HepG2 (cell line): ENCODE data around the gene IGFN1. TPM values are rescaled to one million over a fixed set of nuclear protein-coding genes. Genes with fewer than 3 reads are reported as not detected.

Experiments used
- ATAC-seq: fragments of 200-7000 bp; cut with Tn5 transposase; 3 replicates; pipeline ENCODE4 v1.9.1; 2020; ENCODE audit warnings: mild to moderate bottlenecking, moderate library complexity
- BruUV-seq: library from RNA; stranded (reverse); fragments of 400-500 nt; replicated peaks from 2 replicates; lab custom pipeline; 2021; lab: Mats Ljungman, UMichigan
- CTCF ChIA-PET: fragments of 300-600 bp; formaldehyde crosslinking; extraction: SDS; loops from one replicate; lab custom pipeline; 2021; ENCODE audit warnings: low total read pairs, inconsistent platforms, low intra/inter-chr PET ratio; lab: Yijun Ruan, JAX
- POLR2A ChIA-PET: fragments of 350-600 bp; sonication (Branson Sonifier 250); formaldehyde crosslinking; loops from one replicate; lab custom pipeline; 2020; ENCODE audit warnings: antibody characterized with exemption, inconsistent platforms; lab: Yijun Ruan, JAX
- DNase-seq: peaks from one replicate; pipeline ENCODE4 v3.0.0-alpha.2; 2015; ENCODE audit warnings: low spot score
- FAIRE-seq: peaks from 3 replicates; lab custom pipeline; 2011; peaks lifted over from hg19 to GRCh38; lab: Jason Lieb, UNC
- H2AFZ ChIP-seq: one replicate; pipeline ENCODE4 v1.6.1; 2011; ENCODE audit warnings: low read length, inconsistent platforms
- H3K27ac ChIP-seq: fragments of 300-600 bp; 3 replicates; pipeline ENCODE4 v1.8.0; 2011; ENCODE audit warnings: mixed run types, mild to moderate bottlenecking, mixed read lengths, low read length, inconsistent platforms; ENCODE audit not compliant: insufficient read depth; ENCODE audit errors: extremely low read length
- H3K27me3 ChIP-seq, 2 experiments: fragments of 200-600 bp in 1 of 2; 2 replicates in 1 of 2; 3 replicates in 1 of 2; pipeline versions ENCODE4 v1.6.0 to v1.8.0; 2011; ENCODE audit warnings: low read length in 2 of 2, mild to moderate bottlenecking in 2 of 2, moderate library complexity in 2 of 2, inconsistent platforms in 1 of 2; ENCODE audit not compliant: insufficient read depth in 2 of 2, control insufficient read depth in 1 of 2
- H3K36me3 ChIP-seq, 2 experiments: fragments of 200-600 bp in 1 of 2; replicated peaks in 1 of 2; 2 replicates in 1 of 2; 3 replicates in 1 of 2; pipeline versions ENCODE4 v1.5.1 to v1.8.0; 2011; ENCODE audit warnings: low read length in 2 of 2, inconsistent platforms in 1 of 2; ENCODE audit not compliant: insufficient read depth in 2 of 2, control insufficient read depth in 1 of 2
- H3K4me1 ChIP-seq: 2 replicates; pipeline ENCODE4 v1.5.1; 2012; ENCODE audit warnings: low read length, inconsistent platforms; ENCODE audit not compliant: insufficient read depth
- H3K4me2 ChIP-seq: 2 replicates; pipeline ENCODE4 v1.6.0; 2011; ENCODE audit warnings: low read depth, low read length, inconsistent platforms
- H3K4me3 ChIP-seq, 3 experiments: fragments of 200-600 bp in 1 of 3; sonication (generic), shearing (Covaris generic) in 1 of 3; replicated peaks in 1 of 3; 2 replicates each; pipeline ENCODE4 v1.5.1; 2011 to 2016; ENCODE audit warnings: low read length in 3 of 3, inconsistent platforms in 2 of 3, low read depth in 2 of 3, mild to moderate bottlenecking in 2 of 3, control low read depth in 1 of 3, mixed read lengths in 1 of 3; ENCODE audit not compliant: insufficient read depth in 1 of 3
- H3K79me2 ChIP-seq: one replicate; pipeline ENCODE4 v1.6.1; 2011; ENCODE audit warnings: low read length, inconsistent platforms; ENCODE audit not compliant: insufficient read depth
- H3K9ac ChIP-seq: 2 replicates; pipeline ENCODE4 v1.6.0; 2011; ENCODE audit warnings: mild to moderate bottlenecking, low read depth, low read length, inconsistent platforms; ENCODE audit not compliant: insufficient read depth
- H3K9me3 ChIP-seq: 2 replicates; pipeline ENCODE4 v1.5.1; 2012; ENCODE audit warnings: mild to moderate bottlenecking, low read length
- H4K20me1 ChIP-seq: 2 replicates; pipeline ENCODE4 v1.6.0; 2011; ENCODE audit warnings: inconsistent platforms, mild to moderate bottlenecking, low read length, moderate library complexity; ENCODE audit not compliant: insufficient read depth
- ATAD3A ChIP-seq: sonication (generic); formaldehyde crosslinking; IDR thresholded peaks from 2 replicates; pipeline ENCODE4 v1.4.0; 2020; ENCODE audit warnings: missing genetic modification reagents
- ATRX ChIP-seq: sonication (generic); formaldehyde crosslinking; IDR thresholded peaks from 2 replicates; pipeline ENCODE4 v1.4.0; 2020; ENCODE audit warnings: missing genetic modification reagents, borderline replicate concordance
- DNMT3B ChIP-seq: conservative IDR thresholded peaks from 2 replicates; pipeline ENCODE4 v1.6.1; 2016; ENCODE audit warnings: missing biosample characterization, control low read depth
- FOXK2 ChIP-seq: fragments of 450-650 bp; IDR thresholded peaks from 2 replicates; pipeline ENCODE4 v1.6.1; 2016
- FOXP1 ChIP-seq, 2 experiments: fragments of 450-650 bp in 1 of 2; IDR thresholded peaks; 2 replicates each; pipeline ENCODE4 v1.6.1; 2017 to 2018; ENCODE audit warnings: antibody characterized with exemption in 1 of 2
- IKZF1 ChIP-seq: fragments of 450-650 bp; IDR thresholded peaks from 2 replicates; pipeline ENCODE4 v1.7.1; 2016
- JUN ChIP-seq: sonication (generic); formaldehyde crosslinking; IDR thresholded peaks from 2 replicates; pipeline ENCODE4 v1.4.0; 2020; ENCODE audit warnings: mild to moderate bottlenecking, missing genetic modification reagents
- KDM2A ChIP-seq: sonication (generic); formaldehyde crosslinking; IDR thresholded peaks from 2 replicates; pipeline ENCODE4 v1.4.0; 2020; ENCODE audit warnings: low read depth, missing genetic modification reagents, borderline replicate concordance
- KDM5A ChIP-seq: fragments of 200-600 bp; sonication (generic); IDR thresholded peaks from 2 replicates; pipeline ENCODE4 v1.7.0; 2018; ENCODE audit warnings: antibody characterized with exemption, mild to moderate bottlenecking, low read length, borderline replicate concordance
- KLF11 ChIP-seq: IDR thresholded peaks from 2 replicates; pipeline ENCODE4 v1.6.1; 2016; ENCODE audit warnings: missing compliant biosample characterization
- MBNL3 ChIP-seq: fragments of 250-450 bp; sonication (Bioruptor Pico); conservative IDR thresholded peaks from 2 replicates; pipeline ENCODE4 v1.8.0; 2022; ENCODE audit warnings: mild to moderate bottlenecking, inconsistent platforms
- NFE2L1 ChIP-seq: sonication (generic); formaldehyde crosslinking; IDR thresholded peaks from 2 replicates; pipeline ENCODE4 v1.4.0; 2020; ENCODE audit warnings: missing genetic modification reagents, mild to moderate bottlenecking, borderline replicate concordance
- NFKB2 ChIP-seq: sonication (generic); formaldehyde crosslinking; IDR thresholded peaks from 2 replicates; pipeline ENCODE4 v1.4.0; 2020; ENCODE audit warnings: missing genetic modification reagents, borderline replicate concordance
- PCBP1 ChIP-seq: fragments of 200-400 bp; formaldehyde crosslinking; IDR thresholded peaks from 2 replicates; pipeline ENCODE4 v1.6.1; 2017; ENCODE audit warnings: mild to moderate bottlenecking, low read depth, low read length, borderline replicate concordance
- ZNF101 ChIP-seq: sonication (generic); formaldehyde crosslinking; IDR thresholded peaks from 2 replicates; pipeline ENCODE4 v1.4.0; 2020; ENCODE audit warnings: mild to moderate bottlenecking, low read depth, missing genetic modification reagents, borderline replicate concordance
- ZNF282 ChIP-seq: fragments of 450-650 bp; IDR thresholded peaks from 2 replicates; pipeline ENCODE4 v1.6.1; 2018; ENCODE audit not compliant: partially characterized antibody
- ZNF569 ChIP-seq: sonication (generic); formaldehyde crosslinking; IDR thresholded peaks from 2 replicates; pipeline ENCODE4 v1.5.0; 2020; ENCODE audit warnings: mild to moderate bottlenecking, missing genetic modification reagents, moderate library complexity, borderline replicate concordance
- ZNF616 ChIP-seq: sonication (generic); formaldehyde crosslinking; IDR thresholded peaks from 2 replicates; pipeline ENCODE4 v1.5.0; 2020; ENCODE audit warnings: low read depth, mild to moderate bottlenecking, missing genetic modification reagents
- WGBS: methylation state at CpG from one replicate; pipeline ENCODE4 v1.1.6; 2017; ENCODE audit warnings: low lambda C conversion rate; 5-methylcytosine and 5-hydroxymethylcytosine counted together
- in situ Hi-C: cut with HindIII; loops from 2 replicates; pipeline ENCODE4 v1.10.0; 2017; ENCODE audit warnings: low pct_unique_long_range_greater_than_20kb; ENCODE audit not compliant: extremely low pct_ligation_motif_present
- intact Hi-C: fragments of 100-400 bp; cut with micrococcal nuclease; formaldehyde crosslinking; loops from one replicate; pipeline ENCODE4 v1.10.0; 2022; ENCODE audit not compliant: unreplicated experiment
- polyA plus RNA-seq, 8 experiments: library from polyadenylated mRNA; depleted of rRNA in 3 of 8; stranded (reverse) in 7 of 8; unstranded in 1 of 8; fragments of >200 nt; fragmentation: Illumina TruSeq in 4 of 8; extraction: Trizol in 4 of 8; gene quantifications; 2 replicates each; pipeline versions ENCODE4 v1.2.1 to v1.2.3, GENCODE V29; 2011 to 2016; ENCODE audit warnings: low read depth in 4 of 8, missing spikeins in 1 of 8, mixed read lengths in 1 of 8; ENCODE audit not compliant: insufficient read depth in 1 of 8
- total RNA-seq, 5 experiments: library from RNA; depleted of rRNA; stranded (reverse); fragments of >200 nt; fragmentation: Illumina TruSeq; extraction: Trizol; gene quantifications; 2 replicates each; pipeline ENCODE4 v1.2.3, GENCODE V29; 2016; ENCODE audit warnings: low read depth in 1 of 5
- TF ChIP-seq, protein P1 (sequence below): sonication (generic); formaldehyde crosslinking; IDR thresholded peaks from 2 replicates; pipeline ENCODE4 v1.5.0; 2020; ENCODE audit warnings: missing genetic modification reagents
- TF ChIP-seq, protein P2 (sequence below): sonication (generic); formaldehyde crosslinking; IDR thresholded peaks from 2 replicates; pipeline ENCODE4 v1.4.0; 2020; ENCODE audit warnings: low read depth, mild to moderate bottlenecking, missing genetic modification reagents
- TF ChIP-seq, protein P3 (sequence below): sonication (generic); formaldehyde crosslinking; IDR thresholded peaks from 2 replicates; pipeline ENCODE4 v1.8.1; 2023; ENCODE audit warnings: mild to moderate bottlenecking, missing genetic modification reagents
- TF ChIP-seq, protein P4 (sequence below): IDR thresholded peaks from 2 replicates; pipeline ENCODE4 v1.6.1; 2016; ENCODE audit warnings: missing genetic modification reagents, missing compliant biosample characterization

The IGFN1 gene
- total and polyA plus RNA-seq, 2 of the 13 experiments (the other 11 are each of a cell fraction or from before 2014, with no cell fraction given) = 0.04 to 0.05 TPM

DNA sequence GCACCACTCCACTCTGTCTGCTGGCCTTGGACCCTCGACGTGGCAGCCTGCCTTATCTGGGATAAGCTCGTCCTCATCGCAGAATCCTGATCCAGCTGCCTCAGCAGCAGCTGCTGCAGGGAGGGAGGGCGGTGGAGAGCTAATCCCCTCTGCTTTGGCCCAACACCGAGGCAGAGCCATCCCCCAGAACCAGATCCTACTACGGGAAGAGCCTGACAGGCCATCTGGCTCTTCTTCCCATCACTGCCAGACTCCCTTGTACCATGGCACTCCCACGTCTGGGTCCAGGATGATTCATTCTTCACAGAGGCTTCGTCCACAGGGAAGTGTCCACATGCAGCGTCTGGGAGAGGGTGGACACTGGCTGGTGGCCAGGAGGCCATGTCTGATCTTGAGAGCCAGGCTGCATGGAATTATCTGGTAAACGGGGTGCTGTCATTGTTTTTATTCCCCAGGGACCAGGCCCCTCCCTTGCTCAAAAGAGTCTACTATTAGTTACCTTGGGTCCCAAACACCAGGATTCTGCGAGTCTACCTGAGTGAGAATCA lies 78.1 kb downstream of the IGFN1 start (continued):
- TF ChIP-seq IKZF1 = no peak
- no peak for TF ChIP-seq NFE2L1
- TF ChIP-seq JUN (CRISPR knock-in tag) = no peak
- no peak for TF ChIP-seq FOXK2
- TF ChIP-seq ZNF569 (CRISPR knock-in tag) = no peak
- no peak for TF ChIP-seq NFKB2 (CRISPR knock-in tag)
- TF ChIP-seq ZNF282 = no peak
- TF ChIP-seq MBNL3 (CRISPR knock-in tag) = no peak
- TF ChIP-seq ATAD3A = no peak
- TF ChIP-seq, all 625 proteins: peak for 0

DNA sequence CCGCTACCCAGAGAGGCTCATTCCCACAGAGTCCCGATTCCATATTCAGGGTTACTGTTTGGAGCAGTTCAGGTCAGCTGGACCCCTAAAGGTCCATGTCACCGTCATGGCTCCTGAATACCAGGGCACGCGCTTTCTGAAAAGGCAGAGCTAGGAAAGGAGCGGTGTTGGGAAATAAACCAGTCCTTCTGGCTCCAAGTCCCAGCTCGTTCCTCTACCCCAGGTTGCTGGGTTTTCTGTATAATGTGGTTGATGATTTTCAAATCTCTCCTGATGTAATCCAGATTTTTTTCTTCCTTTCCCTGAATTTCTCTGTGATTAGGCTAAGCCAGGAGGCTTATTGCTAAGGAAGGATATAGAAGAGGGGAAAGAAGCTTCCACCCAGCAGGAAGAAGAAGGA lies 78.7 kb downstream of the IGFN1 start:
- no peak for ATAC-seq
- TF ChIP-seq ZNF101 (CRISPR knock-in tag) = no peak
- TF ChIP-seq, protein P1, sequence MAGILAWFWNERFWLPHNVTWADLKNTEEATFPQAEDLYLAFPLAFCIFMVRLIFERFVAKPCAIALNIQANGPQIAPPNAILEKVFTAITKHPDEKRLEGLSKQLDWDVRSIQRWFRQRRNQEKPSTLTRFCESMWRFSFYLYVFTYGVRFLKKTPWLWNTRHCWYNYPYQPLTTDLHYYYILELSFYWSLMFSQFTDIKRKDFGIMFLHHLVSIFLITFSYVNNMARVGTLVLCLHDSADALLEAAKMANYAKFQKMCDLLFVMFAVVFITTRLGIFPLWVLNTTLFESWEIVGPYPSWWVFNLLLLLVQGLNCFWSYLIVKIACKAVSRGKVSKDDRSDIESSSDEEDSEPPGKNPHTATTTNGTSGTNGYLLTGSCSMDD (CRISPR knock-in tag) = no peak
- no peak for TF ChIP-seq KLF11
- TF ChIP-seq ATRX = no peak
- no peak for TF ChIP-seq KDM2A
- TF ChIP-seq DNMT3B (CRISPR knock-in tag) = no peak
- TF ChIP-seq, protein P2, sequence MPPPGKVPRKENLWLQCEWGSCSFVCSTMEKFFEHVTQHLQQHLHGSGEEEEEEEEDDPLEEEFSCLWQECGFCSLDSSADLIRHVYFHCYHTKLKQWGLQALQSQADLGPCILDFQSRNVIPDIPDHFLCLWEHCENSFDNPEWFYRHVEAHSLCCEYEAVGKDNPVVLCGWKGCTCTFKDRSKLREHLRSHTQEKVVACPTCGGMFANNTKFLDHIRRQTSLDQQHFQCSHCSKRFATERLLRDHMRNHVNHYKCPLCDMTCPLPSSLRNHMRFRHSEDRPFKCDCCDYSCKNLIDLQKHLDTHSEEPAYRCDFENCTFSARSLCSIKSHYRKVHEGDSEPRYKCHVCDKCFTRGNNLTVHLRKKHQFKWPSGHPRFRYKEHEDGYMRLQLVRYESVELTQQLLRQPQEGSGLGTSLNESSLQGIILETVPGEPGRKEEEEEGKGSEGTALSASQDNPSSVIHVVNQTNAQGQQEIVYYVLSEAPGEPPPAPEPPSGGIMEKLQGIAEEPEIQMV (CRISPR knock-in tag) = no peak
- TF ChIP-seq, protein P3, sequence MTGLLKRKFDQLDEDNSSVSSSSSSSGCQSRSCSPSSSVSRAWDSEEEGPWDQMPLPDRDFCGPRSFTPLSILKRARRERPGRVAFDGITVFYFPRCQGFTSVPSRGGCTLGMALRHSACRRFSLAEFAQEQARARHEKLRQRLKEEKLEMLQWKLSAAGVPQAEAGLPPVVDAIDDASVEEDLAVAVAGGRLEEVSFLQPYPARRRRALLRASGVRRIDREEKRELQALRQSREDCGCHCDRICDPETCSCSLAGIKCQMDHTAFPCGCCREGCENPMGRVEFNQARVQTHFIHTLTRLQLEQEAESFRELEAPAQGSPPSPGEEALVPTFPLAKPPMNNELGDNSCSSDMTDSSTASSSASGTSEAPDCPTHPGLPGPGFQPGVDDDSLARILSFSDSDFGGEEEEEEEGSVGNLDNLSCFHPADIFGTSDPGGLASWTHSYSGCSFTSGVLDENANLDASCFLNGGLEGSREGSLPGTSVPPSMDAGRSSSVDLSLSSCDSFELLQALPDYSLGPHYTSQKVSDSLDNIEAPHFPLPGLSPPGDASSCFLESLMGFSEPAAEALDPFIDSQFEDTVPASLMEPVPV (CRISPR knock-in tag) = no peak
- no peak for TF ChIP-seq KDM5A
- no peak for TF ChIP-seq PCBP1
- TF ChIP-seq ZNF616 = no peak
- no peak for TF ChIP-seq FOXP1 (IDR thresholded peaks at IDR 0.05)
- no peak for TF ChIP-seq FOXP1 (CRISPR knock-in tag; IDR thresholded peaks at IDR 0.05)
- TF ChIP-seq, protein P4, sequence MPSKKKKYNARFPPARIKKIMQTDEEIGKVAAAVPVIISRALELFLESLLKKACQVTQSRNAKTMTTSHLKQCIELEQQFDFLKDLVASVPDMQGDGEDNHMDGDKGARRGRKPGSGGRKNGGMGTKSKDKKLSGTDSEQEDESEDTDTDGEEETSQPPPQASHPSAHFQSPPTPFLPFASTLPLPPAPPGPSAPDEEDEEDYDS (CRISPR knock-in tag) = no peak

More for the DNA sequence above, 78.7 kb downstream of the IGFN1 start:
- Histone ChIP-seq H4K20me1 (no peaks in the 10 kb centered on the region), H2AFZ (no peak overlapping the region), H3K4me1 (no peaks in the 10 kb centered on the region), H3K36me3 (no peaks in the 10 kb centered on the region), H3K9me3 (no peaks in the 10 kb centered on the region), H3K4me3 (no peak overlapping the region), H3K27ac (no peak overlapping the region), H3K9ac (no peak overlapping the region), H3K27me3 (peaks cover 5 to 46% of the 10 kb centered on the region in 2 experiments; a peak in 4 of 5 replicates), H3K79me2 (no peaks in the 10 kb centered on the region), H3K4me2 (no peak overlapping the region)
- WGBS = 33% methylated on average over 7 of the region's 7 CpGs
- BruUV-seq = no TSS peak
- in situ Hi-C loops = no loop called here
- ChIA-PET CTCF (no interaction called here), POLR2A (no interaction called here)
- intact Hi-C loops = no loop called here
- DNase-seq (no peak), FAIRE-seq (no peak)
